Activated naive CD8-positive, alpha-beta T cell treated with anti-CD3 and anti-CD28 coated beads, Interleukin-2, amount 50 U/mL, for 24 hours (primary cell): ENCODE measurements around the gene TNFAIP8L1.

ENCODE experiments used
- ATAC-seq: fragments of 150-1000 bp; cut with Tn5 transposase; one replicate; pipeline ENCODE4 v1.10.0; 2021
- DNase-seq: peaks from one replicate; pipeline ENCODE4 v3.0.0; 2021
- H3K27ac Mint-ChIP-seq: one replicate; pipeline ENCODE4 v1.8.0; 2021; ENCODE audit warnings: mild to moderate bottlenecking, mixed read lengths
- H3K27me3 Mint-ChIP-seq: one replicate; pipeline ENCODE4 v1.8.0; 2021; ENCODE audit warnings: mixed read lengths
- H3K36me3 Mint-ChIP-seq: one replicate; pipeline ENCODE4 v1.8.0; 2021; ENCODE audit warnings: low read depth, mixed read lengths
- H3K4me1 Mint-ChIP-seq: one replicate; pipeline ENCODE4 v1.8.0; 2021; ENCODE audit warnings: mixed read lengths
- H3K4me3 Mint-ChIP-seq: one replicate; pipeline ENCODE4 v1.8.0; 2021; ENCODE audit warnings: mild to moderate bottlenecking, moderate library complexity, mixed read lengths
- H3K9me3 Mint-ChIP-seq: one replicate; pipeline ENCODE4 v1.8.0; 2021; ENCODE audit warnings: mixed read lengths

TNFAIP8L1 gene

DNA sequence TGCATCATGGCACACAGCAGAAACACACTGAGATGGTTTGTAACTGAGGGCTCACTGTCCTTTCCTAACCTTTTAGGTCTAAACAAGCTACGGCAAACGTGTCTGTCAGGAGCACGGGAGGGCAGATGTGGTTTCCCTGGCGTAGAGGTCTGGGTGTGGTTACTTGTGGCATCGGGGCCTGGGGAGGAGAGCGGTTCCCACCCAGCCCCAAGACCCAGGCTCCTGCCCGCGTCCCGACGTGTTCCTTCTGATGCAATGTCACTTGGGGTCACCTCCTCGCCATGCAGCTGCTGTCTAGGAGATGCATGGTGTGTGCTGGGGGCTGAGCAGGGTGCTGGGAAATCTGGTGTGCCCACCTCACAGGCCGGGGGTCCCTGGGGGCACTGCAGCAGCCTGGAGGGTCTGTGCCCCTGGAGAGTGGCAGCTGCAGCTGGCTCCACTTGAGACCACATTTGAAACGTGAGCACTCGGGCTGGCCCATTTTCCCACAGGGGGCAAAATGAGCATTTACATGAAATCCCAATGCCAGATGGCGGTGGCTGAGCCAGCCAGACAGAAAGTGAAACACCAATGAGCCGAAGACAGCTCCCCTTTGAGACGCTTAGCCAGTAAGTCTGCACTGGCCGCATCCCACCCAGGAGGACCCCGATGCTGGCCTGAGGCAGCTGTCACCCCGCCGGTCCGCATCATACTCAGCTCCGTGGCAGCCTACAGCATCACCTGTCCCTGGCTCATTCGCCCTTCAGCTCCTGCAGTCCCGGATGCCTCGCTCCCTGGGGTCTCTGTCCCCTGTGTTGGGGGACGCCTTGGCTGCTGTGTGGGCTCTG lies 53.1 kb downstream of the TNFAIP8L1 start:
- Mint-ChIP-seq H3K9me3 (no peaks in the 10 kb centered on the region), H3K36me3 (peaks cover 26% of the 10 kb centered on the region), H3K4me1 (no peaks in the 10 kb centered on the region), H3K27me3 (no peaks in the 10 kb centered on the region), H3K4me3 (no peak overlapping the region), H3K27ac (no peak overlapping the region)
- DNase-seq: no peak
- ATAC-seq: no peak

DNA sequence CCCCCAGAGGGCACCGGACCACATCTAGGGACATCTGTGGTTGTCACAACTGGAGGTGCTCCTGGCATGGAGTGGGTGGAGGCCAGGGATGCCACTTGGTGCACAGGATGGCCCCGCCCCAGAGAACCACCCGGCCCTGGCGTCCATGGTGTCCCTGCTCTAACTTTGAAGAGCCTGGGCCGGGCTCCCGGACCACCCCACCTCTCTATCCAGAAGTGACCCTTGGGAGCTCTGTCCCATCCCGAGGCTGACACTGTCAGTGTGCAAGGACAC lies 53.7 kb downstream of the TNFAIP8L1 start:
- no peak overlapping the region for H3K4me3 Mint-ChIP-seq
- H3K27me3 Mint-ChIP-seq: no peaks in the 10 kb centered on the region
- no peaks in the 10 kb centered on the region for H3K4me1 Mint-ChIP-seq
- ATAC-seq (no peak), DNase-seq (no peak)
- H3K27ac Mint-ChIP-seq: no peak overlapping the region
- no peaks in the 10 kb centered on the region for H3K9me3 Mint-ChIP-seq
- peaks cover 25% of the 10 kb centered on the region for H3K36me3 Mint-ChIP-seq

DNA sequence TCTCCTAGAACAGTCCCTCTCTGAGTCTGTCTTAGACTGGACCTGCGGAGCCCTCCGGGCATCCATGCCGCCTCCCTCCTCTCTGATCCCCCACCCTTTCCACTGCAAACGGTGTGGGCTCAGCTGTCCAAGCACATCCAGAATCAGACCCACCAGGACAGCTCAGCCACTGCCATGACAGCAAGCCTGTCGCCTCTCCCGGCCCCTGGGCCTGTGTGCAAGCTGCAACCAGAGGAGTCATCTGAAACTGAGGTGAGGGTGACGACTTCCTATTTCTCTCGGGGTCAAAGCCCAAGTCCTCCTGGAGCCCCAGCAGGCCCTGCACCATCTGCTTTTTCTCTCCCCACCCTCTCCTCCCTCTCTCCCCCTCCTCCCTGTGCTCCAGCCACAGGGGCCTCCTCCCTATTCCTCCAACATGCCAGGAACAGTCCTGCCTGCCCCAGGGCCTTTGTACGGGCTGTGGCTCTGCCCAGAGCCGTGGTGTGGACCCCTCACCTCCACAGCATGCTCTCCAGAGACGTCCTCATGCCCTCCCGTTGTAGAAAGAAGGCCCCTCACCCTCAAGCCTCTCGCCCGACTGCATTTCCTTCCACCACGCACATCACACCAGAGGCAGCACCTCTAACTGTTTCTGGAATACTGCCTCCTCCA lies 54.3 kb downstream of the TNFAIP8L1 start:
- no peak for ATAC-seq

DNA sequence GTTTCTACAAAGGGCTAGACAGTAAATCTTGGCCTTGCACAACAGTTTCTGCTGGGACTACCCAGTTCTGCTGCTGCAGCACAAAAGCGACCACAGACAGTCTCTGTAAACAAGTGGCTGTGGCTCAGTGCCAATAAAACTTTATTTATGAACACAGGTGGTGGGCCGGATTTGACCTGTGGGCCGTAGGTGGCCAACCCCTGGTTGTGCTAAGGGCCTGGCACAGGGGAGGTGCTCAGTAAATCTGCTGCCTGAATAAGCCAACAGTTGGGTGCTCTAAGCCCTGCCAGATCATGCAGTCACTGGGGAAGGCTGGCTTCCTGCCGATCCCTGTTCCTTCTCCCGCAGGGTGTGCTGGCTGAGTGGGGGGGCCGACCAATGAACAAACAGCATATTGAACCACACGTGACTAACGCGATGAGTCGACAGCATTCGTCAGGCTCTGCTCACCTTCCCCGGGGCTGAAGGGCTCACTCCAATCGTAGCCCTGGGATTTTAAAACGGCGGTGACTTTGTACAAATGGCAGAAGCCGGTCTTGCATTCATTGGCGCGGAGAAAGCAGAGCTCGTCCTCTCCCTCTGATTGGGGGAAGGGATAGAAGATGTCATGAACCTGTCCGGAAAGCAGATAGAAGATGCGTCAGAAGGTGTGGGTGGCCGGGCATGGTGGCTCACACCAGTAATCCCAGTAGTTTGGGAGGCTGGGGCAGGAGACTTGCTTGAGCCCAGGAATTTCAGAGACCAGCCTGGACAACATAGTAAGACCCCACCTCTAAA lies 55.1 kb downstream of the TNFAIP8L1 start:
- Mint-ChIP-seq H3K4me1 (no peaks in the 10 kb centered on the region), H3K36me3 (peaks cover 23% of the 10 kb centered on the region), H3K27me3 (no peaks in the 10 kb centered on the region), H3K4me3 (no peak overlapping the region), H3K27ac (no peak overlapping the region), H3K9me3 (no peaks in the 10 kb centered on the region)
- DNase-seq (no peak), ATAC-seq (no peak)

More for the DNA sequence above, 54.3 kb downstream of the TNFAIP8L1 start:
- H3K4me1 Mint-ChIP-seq: no peaks in the 10 kb centered on the region
- H3K9me3 Mint-ChIP-seq: no peaks in the 10 kb centered on the region
- no peak for DNase-seq
- H3K27ac Mint-ChIP-seq: no peak overlapping the region
- H3K27me3 Mint-ChIP-seq: no peaks in the 10 kb centered on the region
- peaks cover 23% of the 10 kb centered on the region for H3K36me3 Mint-ChIP-seq
- no peak overlapping the region for H3K4me3 Mint-ChIP-seq

DNA sequence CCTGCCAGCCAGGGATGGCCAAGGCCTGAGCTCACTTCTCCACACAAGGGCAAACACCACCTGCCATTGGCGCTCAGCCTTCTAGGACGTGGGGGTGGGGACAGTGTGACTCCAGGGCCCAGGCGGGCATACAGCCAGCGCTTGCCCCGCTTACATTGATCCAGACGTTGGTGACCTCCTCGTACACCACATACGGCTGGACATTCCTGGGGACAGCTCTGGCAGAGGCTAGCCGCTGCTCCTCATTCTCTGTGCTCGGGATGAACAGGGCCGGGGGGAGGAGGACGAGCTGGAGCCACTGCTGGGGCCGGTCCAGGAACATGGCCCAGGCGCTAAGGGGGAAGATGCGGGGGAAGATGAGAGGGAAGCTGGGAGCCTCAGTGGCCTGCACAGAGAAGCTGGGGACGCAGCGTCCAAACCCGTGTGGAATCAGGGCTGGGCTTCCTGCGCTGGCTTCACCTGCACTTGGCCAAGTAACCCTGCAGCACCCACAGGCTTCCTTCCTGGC lies 56.0 kb downstream of the TNFAIP8L1 start:
- Mint-ChIP-seq H3K4me3 (no peak overlapping the region), H3K4me1 (no peaks in the 10 kb centered on the region), H3K36me3 (peaks cover 23% of the 10 kb centered on the region), H3K27me3 (no peaks in the 10 kb centered on the region), H3K27ac (no peak overlapping the region), H3K9me3 (no peaks in the 10 kb centered on the region)
- ATAC-seq (no peak), DNase-seq (no peak)

DNA sequence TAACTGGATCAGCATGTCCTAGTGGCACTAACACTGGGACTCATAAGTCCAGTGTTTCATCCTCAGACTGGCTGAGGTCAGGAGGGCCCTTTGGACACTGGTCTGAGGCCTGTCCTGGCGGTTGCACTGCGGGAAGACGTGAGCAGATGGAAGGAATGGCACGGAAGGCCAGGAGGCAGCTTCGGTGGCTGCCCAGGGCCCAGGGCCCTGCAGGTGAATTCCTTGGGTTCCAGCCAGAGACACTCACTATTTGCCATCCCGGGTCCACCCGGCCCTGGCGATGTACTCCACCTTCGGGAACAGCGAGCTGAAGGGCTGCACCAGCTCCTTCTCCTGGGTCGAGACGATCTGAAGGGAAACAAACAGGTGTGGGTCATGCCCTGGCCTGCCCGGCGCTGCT lies 58.0 kb downstream of the TNFAIP8L1 start:
- ATAC-seq (no peak), DNase-seq (no peak)
- Mint-ChIP-seq H3K4me3 (no peak overlapping the region), H3K4me1 (no peaks in the 10 kb centered on the region), H3K27me3 (no peaks in the 10 kb centered on the region), H3K36me3 (peaks cover 24% of the 10 kb centered on the region), H3K9me3 (no peaks in the 10 kb centered on the region), H3K27ac (no peak overlapping the region)

DNA sequence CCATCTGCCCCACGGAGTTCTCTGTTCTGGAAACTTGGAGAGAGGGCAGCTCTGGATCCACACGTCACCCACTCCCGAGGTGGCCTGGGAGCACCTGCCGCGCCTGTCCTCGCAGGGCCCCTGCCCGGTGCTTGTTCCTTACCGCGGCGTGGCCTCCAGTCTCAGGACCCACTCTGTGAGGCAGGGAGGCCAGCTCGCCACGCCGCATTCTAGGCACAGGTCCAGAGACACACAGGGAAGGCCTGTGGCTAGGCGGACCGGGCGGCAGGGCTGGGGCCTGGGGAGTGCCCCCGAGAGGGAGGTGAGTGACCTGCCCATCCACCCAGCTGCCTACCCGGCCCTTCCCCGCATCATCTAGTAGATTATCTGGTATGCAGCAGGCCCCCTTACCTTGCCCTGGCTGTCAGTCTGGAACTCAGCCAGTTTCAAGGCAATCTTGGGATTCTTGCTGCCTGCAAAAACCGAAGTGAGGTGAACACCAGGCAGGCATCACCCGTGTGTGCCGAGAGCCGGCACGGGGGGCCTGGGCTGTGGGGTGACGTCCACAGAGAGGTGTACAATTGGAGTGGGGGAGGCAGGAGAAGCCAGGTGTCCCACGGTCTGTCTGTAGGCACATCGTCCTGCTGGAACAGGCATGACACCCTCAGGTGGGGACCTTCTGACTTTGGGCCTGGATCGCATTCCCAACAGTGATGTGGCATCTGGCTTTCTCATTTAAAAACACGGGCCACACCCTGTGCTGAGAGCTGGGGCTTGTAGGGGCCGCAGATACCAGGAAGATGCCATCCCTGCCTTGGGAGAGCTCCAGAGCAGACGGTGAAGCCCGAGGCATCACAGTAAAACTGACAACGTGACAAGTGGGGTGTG lies 60.7 kb downstream of the TNFAIP8L1 start:
- DNase-seq (no peak), ATAC-seq (no peak)
- Mint-ChIP-seq H3K4me3 (no peak overlapping the region), H3K27me3 (no peaks in the 10 kb centered on the region), H3K27ac (no peak overlapping the region), H3K4me1 (no peaks in the 10 kb centered on the region), H3K36me3 (peaks cover 12% of the 10 kb centered on the region), H3K9me3 (no peaks in the 10 kb centered on the region)

DNA sequence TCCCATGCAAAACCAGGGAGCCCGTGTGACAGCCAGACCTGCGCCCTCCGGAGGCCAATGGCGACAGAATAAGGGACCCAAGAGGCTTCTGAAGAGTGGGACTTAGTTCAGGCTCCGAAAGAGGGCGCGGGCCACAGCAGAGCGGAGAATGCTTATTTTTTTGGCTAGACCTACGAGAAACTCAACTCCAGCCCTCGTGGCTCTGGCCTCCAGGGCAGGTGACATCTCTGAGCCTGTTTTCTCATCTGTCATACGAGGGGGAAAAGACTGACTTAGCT lies 61.3 kb downstream of the TNFAIP8L1 start:
- Mint-ChIP-seq H3K9me3 (no peaks in the 10 kb centered on the region), H3K4me1 (no peaks in the 10 kb centered on the region), H3K4me3 (no peak overlapping the region), H3K36me3 (peaks cover 12% of the 10 kb centered on the region), H3K27ac (no peak overlapping the region), H3K27me3 (no peaks in the 10 kb centered on the region)
- no peak for ATAC-seq
- DNase-seq: no peak

DNA sequence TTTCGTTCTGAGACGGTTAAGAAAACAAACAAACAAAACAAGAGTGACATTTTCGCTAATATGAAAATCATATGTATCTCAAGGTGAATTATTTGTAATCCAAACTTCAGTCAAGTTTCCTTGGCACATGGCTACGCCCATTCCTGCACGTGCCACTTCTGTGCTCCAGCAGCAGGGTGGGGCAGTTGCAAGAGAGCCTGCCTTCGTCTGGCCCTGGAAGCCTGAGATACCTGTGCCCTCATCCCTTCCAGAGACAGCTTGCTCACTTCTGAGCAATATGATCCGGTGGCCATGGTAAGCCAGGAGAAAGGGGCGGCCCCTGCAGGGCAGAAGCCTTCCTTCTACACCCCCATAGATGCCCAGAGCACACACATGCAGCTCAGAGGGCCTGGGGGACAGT lies 62.2 kb downstream of the TNFAIP8L1 start:
- ATAC-seq (no peak), DNase-seq (no peak)
- no peak overlapping the region for H3K4me3 Mint-ChIP-seq
- H3K27me3 Mint-ChIP-seq: no peaks in the 10 kb centered on the region
- H3K4me1 Mint-ChIP-seq: no peaks in the 10 kb centered on the region
- H3K36me3 Mint-ChIP-seq: peaks cover 10% of the 10 kb centered on the region
- H3K27ac Mint-ChIP-seq: no peak overlapping the region
- no peaks in the 10 kb centered on the region for H3K9me3 Mint-ChIP-seq

DNA sequence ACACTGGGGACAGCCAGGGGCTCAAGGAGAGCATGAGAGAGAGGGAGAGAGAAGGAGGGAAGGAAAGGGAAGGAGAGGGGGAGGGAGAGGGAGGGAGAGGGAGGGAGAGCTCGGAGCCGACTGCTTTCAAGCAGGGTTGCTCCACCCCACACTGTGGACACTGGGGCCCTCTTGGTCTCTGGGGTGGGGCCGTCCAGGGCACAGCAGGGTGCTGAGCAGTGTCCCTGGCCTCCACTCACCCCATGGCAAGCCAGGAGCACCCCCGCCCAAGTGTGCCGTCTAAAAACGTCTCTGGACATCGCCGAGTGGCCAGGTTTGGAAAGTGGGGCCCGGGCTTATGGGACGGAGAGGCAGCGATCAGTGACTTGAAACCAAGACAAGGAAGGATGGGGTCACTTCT lies 63.4 kb downstream of the TNFAIP8L1 start:
- H3K36me3 Mint-ChIP-seq: peaks cover 10% of the 10 kb centered on the region
- no peaks in the 10 kb centered on the region for H3K4me1 Mint-ChIP-seq
- H3K9me3 Mint-ChIP-seq: no peaks in the 10 kb centered on the region
- DNase-seq: no peak
- no peak overlapping the region for H3K27ac Mint-ChIP-seq
- no peak overlapping the region for H3K4me3 Mint-ChIP-seq
- no peaks in the 10 kb centered on the region for H3K27me3 Mint-ChIP-seq
- ATAC-seq: no peak

DNA sequence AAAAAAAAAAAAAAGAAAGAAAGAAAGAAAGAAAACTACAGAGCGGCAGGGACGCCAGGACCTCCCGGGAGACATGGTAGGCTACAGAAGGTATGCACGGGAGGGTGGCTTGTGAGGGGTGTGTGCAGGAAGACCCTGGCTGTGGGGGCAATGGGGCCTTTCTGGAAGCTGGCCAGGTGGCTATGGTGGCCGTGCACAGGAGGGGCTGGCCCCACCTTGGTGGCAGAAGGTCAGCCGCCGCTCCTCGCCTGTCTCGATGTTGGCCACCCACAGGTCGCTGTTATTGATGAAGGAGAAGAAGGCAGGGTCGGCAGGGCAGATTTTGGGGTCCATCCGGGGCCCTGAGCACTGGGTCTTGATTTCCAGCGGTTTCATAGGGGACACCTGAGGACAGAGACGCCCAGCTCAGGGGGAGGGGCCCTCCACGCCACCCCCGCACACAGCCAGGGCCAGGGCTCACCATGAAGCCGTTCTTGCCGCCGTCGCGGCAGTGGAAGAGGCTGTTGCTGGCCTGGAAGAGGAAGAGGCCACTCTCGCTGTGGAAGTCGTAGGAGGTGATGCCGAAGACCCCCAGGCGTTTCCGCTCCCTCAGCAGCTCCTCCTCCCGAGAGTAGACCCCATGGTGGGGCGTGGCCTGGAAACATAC lies 64.5 kb downstream of the TNFAIP8L1 start:
- ATAC-seq (no peak), DNase-seq (no peak)
- no peak overlapping the region for H3K27ac Mint-ChIP-seq
- H3K4me3 Mint-ChIP-seq: no peak overlapping the region
- H3K36me3 Mint-ChIP-seq: peaks cover 13% of the 10 kb centered on the region
- H3K27me3 Mint-ChIP-seq: no peaks in the 10 kb centered on the region
- H3K9me3 Mint-ChIP-seq: no peaks in the 10 kb centered on the region
- H3K4me1 Mint-ChIP-seq: peaks cover 3% of the 10 kb centered on the region

DNA sequence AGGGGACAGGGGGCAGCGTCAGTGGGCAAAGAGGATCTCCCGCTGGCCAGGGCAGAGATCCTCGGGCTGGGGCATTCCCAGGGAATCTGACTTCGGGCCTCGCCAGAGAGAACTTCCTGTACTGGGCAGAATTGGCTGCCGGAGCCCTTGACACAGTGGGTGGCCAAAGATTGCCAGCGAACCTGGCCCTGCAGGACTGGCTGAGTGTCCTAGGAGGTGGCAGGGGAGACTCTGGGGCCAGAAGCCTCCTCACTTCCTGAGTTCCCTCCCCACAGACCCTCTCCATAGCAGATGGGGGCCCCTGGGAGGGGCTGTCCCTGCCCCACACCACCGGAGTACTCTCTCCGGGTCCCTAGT lies 65.0 kb downstream of the TNFAIP8L1 start:
- ATAC-seq (no peak), DNase-seq (no peak)
- H3K27me3 Mint-ChIP-seq: no peaks in the 10 kb centered on the region
- H3K4me1 Mint-ChIP-seq: peaks cover 6% of the 10 kb centered on the region
- no peak overlapping the region for H3K4me3 Mint-ChIP-seq
- peaks cover 16% of the 10 kb centered on the region for H3K36me3 Mint-ChIP-seq
- H3K27ac Mint-ChIP-seq: no peak overlapping the region
- H3K9me3 Mint-ChIP-seq: no peaks in the 10 kb centered on the region
